Measurements from ENCODE around the gene SLC25A22.

The SLC25A22 gene

DNA sequence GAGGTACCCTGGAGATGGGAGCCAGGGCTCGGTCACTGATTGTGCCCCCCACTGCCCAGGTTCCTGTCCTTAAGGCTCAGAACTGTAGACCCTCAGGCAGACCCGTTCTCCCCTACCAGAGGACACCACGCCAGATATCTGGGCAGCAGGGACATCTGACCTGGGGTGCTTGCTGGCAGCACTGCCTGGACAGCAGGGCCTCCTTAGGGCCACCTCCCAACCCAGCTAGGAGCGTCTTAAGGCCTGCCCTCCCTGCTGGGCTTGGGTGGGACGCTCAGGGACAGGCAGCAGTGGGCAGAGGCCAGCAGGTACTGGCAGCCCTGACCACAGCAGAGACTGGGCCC is 41.2 kb upstream of the SLC25A22 start:
- DNase-seq (ENCODE audit: low read depth): no peak
- H3K4me3 ChIP-seq (ENCODE audit: low read depth, low read length): no peak overlapping the region
- TF ChIP-seq POLR2A (IDR thresholded peaks at IDR 0.05; ENCODE audit: extremely low read depth, insufficient read length) (no peak), MAX (IDR thresholded peaks at IDR 0.05; ENCODE audit: low read depth, low read length) (no peak), MYC (IDR thresholded peaks at IDR 0.05; ENCODE audit: low read depth, low read length) (no peak)
- TF ChIP-seq, protein P1, sequence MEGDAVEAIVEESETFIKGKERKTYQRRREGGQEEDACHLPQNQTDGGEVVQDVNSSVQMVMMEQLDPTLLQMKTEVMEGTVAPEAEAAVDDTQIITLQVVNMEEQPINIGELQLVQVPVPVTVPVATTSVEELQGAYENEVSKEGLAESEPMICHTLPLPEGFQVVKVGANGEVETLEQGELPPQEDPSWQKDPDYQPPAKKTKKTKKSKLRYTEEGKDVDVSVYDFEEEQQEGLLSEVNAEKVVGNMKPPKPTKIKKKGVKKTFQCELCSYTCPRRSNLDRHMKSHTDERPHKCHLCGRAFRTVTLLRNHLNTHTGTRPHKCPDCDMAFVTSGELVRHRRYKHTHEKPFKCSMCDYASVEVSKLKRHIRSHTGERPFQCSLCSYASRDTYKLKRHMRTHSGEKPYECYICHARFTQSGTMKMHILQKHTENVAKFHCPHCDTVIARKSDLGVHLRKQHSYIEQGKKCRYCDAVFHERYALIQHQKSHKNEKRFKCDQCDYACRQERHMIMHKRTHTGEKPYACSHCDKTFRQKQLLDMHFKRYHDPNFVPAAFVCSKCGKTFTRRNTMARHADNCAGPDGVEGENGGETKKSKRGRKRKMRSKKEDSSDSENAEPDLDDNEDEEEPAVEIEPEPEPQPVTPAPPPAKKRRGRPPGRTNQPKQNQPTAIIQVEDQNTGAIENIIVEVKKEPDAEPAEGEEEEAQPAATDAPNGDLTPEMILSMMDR (IDR thresholded peaks at IDR 0.05; ENCODE audit: low read depth, low read length): no peak

DNA sequence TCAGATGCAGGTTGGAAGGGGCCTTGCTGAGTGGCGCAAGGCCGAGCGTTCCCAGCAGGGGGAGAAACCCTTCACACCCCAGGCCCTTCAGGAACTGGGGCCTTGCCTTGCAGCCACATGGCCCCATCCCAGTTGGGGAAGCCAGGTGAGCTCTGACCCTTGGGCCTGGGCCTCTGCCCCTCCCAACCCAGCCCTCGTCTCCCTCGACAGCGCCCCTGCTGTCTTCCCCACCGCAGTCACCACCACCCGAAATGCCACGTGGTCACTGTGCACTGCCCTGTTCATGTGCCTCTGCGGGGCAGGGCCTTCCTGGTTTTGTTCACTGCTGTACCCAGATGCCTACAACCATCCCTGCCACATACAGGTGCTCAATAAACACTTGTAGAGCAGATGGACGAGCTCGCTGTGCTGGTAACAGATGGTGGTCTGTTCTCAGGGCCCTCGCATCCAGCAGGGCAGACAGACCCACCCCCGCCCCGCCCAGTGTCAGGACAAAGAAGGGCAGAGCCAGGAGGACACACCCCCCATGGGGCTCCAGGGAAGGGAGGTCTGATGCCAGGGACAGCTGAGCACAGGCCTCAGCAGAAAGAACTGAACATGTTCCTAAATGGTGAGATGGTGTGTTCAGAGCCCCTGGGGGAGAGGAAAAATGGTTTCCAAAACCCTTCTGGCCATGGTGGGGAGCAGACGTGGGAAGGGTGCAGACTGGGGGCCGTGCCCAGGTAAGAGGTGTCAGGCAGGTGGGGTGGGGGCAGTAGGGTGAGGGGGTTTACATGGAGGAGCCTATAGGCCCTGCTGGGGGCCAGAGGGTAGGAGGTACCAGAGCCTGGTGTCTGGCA is 40.6 kb upstream of the SLC25A22 start:
- H3K4me3 ChIP-seq (ENCODE audit: low read depth, low read length): no peak overlapping the region
- DNase-seq (ENCODE audit: low read depth): peak; percentile 60
- no peak for TF ChIP-seq MYC (IDR thresholded peaks at IDR 0.05; ENCODE audit: low read depth, low read length)
- TF ChIP-seq, protein P1 (IDR thresholded peaks at IDR 0.05; ENCODE audit: low read depth, low read length): peak; percentile 12

- DNase-seq (ENCODE audit: low read depth): no peak
- no peak overlapping the region for H3K4me3 ChIP-seq (ENCODE audit: low read depth, low read length)
- TF ChIP-seq POLR2A (IDR thresholded peaks at IDR 0.05; ENCODE audit: extremely low read depth, insufficient read length) (peak; percentile 5), MAX (IDR thresholded peaks at IDR 0.05; ENCODE audit: low read depth, low read length) (no peak)
Observed at GRCh38 chr11:837990-838307, 39.9 kb upstream of the SLC25A22 start.

GRCh38 chr11:837189-837989 is 39.3 kb upstream of the SLC25A22 start:
- no peak overlapping the region for H3K4me3 ChIP-seq (ENCODE audit: low read depth, low read length)
- peak; percentile 49 for DNase-seq (ENCODE audit: low read depth)
- no peak for TF ChIP-seq MYC (IDR thresholded peaks at IDR 0.05; ENCODE audit: low read depth, low read length)
- TF ChIP-seq, protein P1 (IDR thresholded peaks at IDR 0.05; ENCODE audit: low read depth, low read length): no peak
- TF ChIP-seq MAX (IDR thresholded peaks at IDR 0.05; ENCODE audit: low read depth, low read length): no peak
- no peak for TF ChIP-seq POLR2A (IDR thresholded peaks at IDR 0.05; ENCODE audit: extremely low read depth, insufficient read length)

DNA sequence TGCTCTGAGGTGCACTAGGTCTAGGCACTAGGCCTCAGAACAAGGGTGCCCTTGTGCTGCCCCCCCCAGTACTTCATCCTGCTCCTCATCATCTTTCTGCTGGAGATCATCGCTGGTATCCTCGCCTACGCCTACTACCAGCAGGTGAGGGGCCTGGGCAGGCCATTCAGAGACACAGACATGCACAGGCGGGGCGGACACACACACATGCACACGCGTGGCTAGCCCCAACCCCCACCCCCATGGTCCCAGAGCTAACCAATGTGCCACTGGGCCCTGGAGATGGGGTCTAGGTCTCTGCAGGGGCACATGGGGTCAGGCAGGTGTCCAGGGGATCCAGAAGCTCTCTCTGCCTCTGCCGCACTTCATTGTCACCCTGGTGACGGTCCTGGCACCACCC is 38.6 kb upstream of the SLC25A22 start:
- DNase-seq (ENCODE audit: low read depth): no peak
- TF ChIP-seq, protein P1 (IDR thresholded peaks at IDR 0.05; ENCODE audit: low read depth, low read length): no peak
- TF ChIP-seq MAX (IDR thresholded peaks at IDR 0.05; ENCODE audit: low read depth, low read length): no peak
- no peak overlapping the region for H3K4me3 ChIP-seq (ENCODE audit: low read depth, low read length)

GRCh38 chr11:836274-836673 is 38.2 kb upstream of the SLC25A22 start:
- no peak for TF ChIP-seq MYC (IDR thresholded peaks at IDR 0.05; ENCODE audit: low read depth, low read length)
- no peak for TF ChIP-seq POLR2A (IDR thresholded peaks at IDR 0.05; ENCODE audit: extremely low read depth, insufficient read length)
- TF ChIP-seq MAX (IDR thresholded peaks at IDR 0.05; ENCODE audit: low read depth, low read length): no peak
- TF ChIP-seq, protein P1 (IDR thresholded peaks at IDR 0.05; ENCODE audit: low read depth, low read length): no peak
- no peak for DNase-seq (ENCODE audit: low read depth)
- no peak overlapping the region for H3K4me3 ChIP-seq (ENCODE audit: low read depth, low read length)
